Colon (tissue), 2 donors: ENCODE results near the gene HYCC2.
"Not testable (repeated sequence)": the region's sequence is repeated elsewhere in the genome, so short reads cannot be mapped to it uniquely, and the experiment has no call there.

Experiments
- FAIRE-seq: peaks from 2 replicates; lab custom pipeline; 2012; peaks lifted over from hg19 to GRCh38; lab: Jason Lieb, UNC
- donor health status: control.
- donor health status: control.

HYCC2 gene

GRCh38 chr2:201070948-201071478 is 458 bp downstream of the HYCC2 start:
- FAIRE-seq: no peak

- no peak for FAIRE-seq
Observed at GRCh38 chr2:201064797-201065329, 6.6 kb downstream of the HYCC2 start.

DNA sequence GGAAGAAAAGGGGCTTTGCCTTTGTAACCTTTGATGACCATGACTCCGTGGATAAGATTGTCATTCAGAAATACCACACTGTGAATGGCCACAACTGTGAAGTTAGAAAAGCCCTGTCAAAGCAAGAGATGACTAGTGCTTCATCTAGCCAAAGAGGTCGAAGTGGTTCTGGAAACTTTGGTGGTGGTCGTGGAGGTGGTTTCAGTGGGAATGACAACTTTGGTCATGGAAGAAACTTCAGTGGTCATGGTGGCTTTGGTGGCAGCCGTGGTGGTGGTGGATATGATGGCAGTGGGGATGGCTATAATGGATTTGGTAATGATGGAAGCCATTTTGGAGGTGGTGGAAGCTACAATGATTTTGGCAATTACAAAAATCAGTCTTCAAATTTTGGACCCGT is 8.0 kb downstream of the HYCC2 start:
- FAIRE-seq: not testable (repeated sequence)

DNA sequence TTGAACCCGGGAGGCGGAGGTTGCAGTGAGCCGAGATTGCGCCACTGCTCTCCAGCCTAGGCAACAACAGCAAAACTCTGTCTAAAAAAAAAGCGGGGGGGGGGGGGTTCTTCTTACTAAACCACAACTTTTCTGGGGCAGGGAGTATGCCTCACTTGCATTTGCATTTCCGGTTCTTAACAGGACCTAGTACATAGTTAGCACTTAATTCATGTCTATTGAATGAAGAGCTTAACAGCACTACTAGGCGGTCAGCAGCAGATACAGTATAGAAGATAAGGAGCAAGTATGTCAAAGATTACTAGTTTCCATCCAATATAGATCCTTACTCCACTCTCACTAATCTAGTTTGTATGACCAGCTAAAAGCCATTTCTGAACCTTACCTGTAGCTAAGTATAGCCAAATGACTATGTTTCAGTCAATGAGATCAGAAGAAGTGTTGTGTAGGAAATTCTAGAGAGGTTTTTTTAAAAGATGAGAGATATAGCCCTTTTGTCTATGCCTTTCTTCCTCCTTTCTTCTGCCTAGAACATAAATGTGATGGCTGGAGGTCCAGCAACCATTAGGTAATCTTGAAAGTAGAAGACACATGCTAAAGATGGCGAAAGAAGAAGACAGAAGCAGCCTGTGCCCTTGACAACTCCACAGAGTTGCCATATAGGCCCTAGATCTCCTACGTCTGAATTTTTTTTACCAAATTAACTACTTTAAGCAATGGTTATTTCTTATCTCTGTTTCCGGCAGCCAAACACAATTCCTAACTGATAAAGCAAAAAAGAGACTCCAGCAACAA is 11.3 kb downstream of the HYCC2 start:
- no peak for FAIRE-seq

DNA sequence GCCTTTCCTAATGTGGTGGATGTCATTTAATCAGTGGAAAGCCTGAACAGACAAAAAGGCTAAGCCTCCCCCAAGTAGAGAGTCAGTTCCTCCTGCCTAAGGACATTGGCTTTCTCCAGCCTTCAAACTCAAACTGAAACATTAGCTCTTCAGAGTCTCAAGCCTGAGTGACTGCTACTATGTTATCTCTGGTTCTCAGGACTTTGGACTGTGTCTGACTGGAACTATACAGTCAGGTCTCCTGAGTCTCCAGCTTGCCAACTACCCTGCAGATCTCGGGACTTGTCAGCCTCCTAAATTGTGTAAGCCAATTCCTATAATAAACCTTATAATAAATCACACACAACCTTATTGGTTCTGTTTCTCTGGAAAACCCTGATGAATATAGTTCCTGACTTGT is 12.6 kb downstream of the HYCC2 start:
- FAIRE-seq: no peak

DNA sequence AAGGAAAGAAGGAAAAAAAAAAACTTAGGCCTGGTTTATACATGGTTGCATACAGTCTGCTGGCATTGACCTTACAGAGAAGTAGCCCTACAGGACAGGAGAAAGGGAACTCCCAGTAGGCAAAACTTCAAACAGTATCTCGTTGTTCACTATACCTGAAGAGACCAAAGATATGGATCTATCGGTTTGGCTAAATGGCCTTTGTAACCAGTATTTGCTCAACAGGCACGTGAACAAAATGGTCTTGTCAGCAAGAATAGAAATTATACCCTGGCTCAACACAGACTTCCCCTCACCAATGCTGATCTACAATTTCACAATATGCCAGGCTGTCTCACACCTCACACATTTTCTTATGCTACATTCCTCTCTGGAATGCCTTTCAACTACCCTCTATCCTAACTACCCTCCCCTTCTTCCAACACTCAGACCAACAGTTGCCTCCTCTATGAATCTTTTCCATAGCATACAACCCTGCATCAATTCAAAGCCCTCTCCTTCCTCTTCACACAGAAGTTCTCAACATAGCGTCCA is 13.7 kb downstream of the HYCC2 start:
- no peak for FAIRE-seq

DNA sequence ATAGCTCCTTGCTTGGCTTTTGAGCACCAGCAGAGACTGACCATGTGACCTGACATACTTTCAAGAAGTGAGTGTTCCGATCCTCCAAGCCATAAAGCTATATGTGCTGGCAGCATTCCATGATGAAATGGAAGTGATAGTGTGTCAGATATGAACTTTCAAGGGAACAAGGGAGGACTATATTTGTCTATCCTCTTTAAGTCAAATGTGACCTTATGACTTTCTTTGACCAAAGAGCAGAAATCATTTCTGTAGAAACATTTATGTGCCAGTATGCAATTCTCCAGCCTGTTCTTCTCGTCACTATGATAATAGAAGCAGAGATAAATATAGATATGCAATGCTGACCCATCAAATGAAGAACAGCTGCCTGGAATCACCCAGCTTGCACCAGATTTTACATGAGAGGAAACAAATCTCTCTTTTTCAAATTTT is 14.4 kb downstream of the HYCC2 start:
- no peak for FAIRE-seq

GRCh38 chr2:201049455-201049854 is 22.0 kb downstream of the HYCC2 start:
- FAIRE-seq: no peak

- no peak for FAIRE-seq
Observed at GRCh38 chr2:201046881-201047280, 24.6 kb downstream of the HYCC2 start.

DNA sequence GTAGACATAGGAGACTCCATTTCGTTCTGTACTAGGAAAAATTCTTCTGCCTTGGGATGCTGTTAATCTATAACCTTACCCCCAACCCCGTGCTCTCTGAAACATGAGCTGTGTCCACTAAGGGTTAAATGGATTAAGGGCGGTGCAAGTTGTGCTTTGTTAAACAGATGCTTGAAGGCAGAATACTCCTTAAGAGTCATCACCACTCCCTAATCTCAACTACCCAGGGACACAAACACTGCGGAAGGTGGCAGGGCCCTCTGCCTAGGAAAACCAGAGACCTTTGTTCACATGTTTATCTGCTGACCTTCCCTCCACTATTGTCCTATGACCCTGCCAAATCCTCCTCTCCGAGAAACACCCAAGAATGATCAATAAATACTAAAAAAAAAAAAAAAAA is 28.4 kb downstream of the HYCC2 start:
- FAIRE-seq: not testable (repeated sequence)

GRCh38 chr2:201042451-201042850 is 29.0 kb downstream of the HYCC2 start:
- FAIRE-seq: not testable (repeated sequence)

DNA sequence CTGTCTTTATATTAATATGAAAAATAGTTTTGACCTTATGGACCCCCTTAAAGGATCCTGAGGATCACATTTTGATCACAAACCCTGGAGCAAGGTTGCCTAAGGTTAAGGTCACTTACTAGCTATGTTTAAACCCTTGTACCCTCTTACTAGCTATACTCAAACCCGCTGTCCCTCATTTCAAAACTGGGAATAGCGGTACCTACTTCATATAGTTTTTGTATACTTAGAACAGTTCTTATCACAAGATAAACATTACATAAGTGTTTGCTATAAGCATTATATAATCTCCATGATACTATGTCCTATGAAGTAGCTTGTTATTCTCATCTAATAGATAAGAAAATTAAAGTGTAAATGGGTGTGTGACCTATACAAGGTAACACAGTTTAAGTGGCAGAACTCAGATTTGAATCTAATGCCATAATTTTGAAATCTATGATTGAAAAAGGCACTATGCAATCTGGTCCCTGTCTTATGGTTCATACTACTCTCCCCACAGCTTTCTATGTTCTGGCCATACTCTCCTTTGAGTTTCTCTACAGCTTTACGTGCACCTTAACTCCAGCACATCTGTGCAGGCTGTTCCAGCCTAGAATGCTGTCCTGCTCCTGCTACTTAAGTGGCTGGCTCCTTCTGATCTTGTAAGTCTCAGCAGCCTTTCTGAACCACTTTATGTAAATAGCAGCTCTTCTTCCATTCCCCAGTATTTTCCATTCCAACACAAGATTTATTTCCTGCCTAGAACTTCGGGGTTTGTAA is 30.4 kb downstream of the HYCC2 start:
- FAIRE-seq: no peak

DNA sequence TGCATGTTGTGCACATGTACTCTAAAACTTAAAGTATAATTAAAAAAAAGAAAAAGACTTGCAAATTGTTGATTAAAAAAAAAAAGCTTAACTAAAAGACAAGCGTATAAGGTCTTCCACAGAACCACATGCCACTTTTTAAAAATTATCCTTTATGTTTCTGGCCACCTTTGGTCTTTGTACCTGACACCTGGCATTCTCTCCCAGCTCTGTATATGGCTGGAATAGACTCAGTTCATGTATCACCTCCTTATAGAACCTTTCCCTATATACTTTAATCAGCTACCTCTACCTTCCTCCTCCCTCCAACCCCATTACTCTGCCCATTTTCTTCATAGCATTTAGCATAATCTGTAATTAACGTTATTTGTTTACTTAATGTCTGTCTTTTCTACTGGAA is 32.6 kb downstream of the HYCC2 start:
- FAIRE-seq: no peak

GRCh38 chr2:201038361-201038760 is 33.1 kb downstream of the HYCC2 start:
- not testable (repeated sequence) for FAIRE-seq

DNA sequence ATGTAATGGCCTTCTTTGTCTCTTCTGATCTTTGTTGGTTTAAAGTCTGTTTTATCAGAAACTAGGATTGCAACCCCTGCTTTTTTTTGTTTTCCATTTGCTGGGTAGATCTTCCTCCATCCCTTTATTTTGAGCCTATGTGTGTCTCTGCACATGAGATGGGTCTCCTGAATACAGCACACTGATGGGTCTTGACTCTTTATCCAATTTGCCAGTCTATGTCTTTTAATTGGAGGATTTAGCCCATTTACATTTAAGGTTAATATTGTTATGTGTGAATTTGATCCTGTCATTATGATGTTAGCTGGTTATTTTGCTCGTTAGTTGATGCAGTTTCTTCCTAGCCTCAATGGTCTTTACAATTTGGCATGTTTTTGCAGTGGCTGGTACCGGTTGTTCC is 37.1 kb downstream of the HYCC2 start:
- not testable (repeated sequence) for FAIRE-seq

GRCh38 chr2:201024518-201024917 is 47.0 kb downstream of the HYCC2 start:
- FAIRE-seq: no peak

DNA sequence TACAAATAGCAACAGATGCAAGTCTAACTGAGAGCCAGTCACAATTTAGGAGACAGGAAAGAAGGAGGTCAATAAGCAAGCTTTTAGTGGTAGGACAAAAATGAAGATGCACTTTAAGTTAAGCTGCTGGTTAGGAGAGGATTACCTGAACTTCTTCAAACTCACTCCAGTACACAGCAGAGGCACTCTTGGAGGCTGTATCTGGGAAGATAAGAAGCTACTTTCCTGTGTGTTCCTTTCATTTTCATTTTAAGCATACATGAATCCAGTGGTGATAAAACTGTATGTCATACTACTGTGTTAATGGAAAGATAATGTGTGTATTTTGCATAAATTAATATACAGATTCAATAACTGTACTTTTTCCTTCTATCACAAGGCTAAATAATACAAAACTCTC is 49.6 kb downstream of the HYCC2 start:
- no peak for FAIRE-seq
